Activated naive CD8-positive, alpha-beta T cell (primary cell): ENCODE data around the gene ABCC1.
"Not testable (repeated sequence)": the region's sequence is repeated elsewhere in the genome, so short reads cannot be mapped to it uniquely, and the experiment has no call there.

Experiments used
- H3K27ac Mint-ChIP-seq: one replicate; pipeline ENCODE4 v1.8.0; 2021; ENCODE audit warnings: mixed read lengths
- H3K27me3 Mint-ChIP-seq: one replicate; pipeline ENCODE4 v1.8.0; 2021; ENCODE audit warnings: mixed read lengths
- H3K36me3 Mint-ChIP-seq: one replicate; pipeline ENCODE4 v1.8.0; 2021; ENCODE audit warnings: mixed read lengths
- H3K4me1 Mint-ChIP-seq: one replicate; pipeline ENCODE4 v1.8.0; 2021; ENCODE audit warnings: low read depth, mixed read lengths
- H3K4me3 Mint-ChIP-seq: one replicate; pipeline ENCODE4 v1.8.0; 2021; ENCODE audit warnings: mild to moderate bottlenecking, mixed read lengths
- H3K9me3 Mint-ChIP-seq: one replicate; pipeline ENCODE4 v1.8.0; 2021; ENCODE audit warnings: low read depth, mixed read lengths

Gene ABCC1

GRCh38 chr16:15928261-15929104, 20.9 kb upstream of the ABCC1 start:
- Mint-ChIP-seq H3K9me3 (no peaks in the 10 kb centered on the region), H3K27ac (no peak overlapping the region), H3K36me3 (no peaks in the 10 kb centered on the region), H3K4me3 (no peak overlapping the region), H3K4me1 (no peaks in the 10 kb centered on the region), H3K27me3 (no peaks in the 10 kb centered on the region)

GRCh38 chr16:15932939-15933338, 16.5 kb upstream of the ABCC1 start:
- Mint-ChIP-seq H3K27ac (no peak overlapping the region), H3K9me3 (no peaks in the 10 kb centered on the region), H3K4me1 (no peaks in the 10 kb centered on the region), H3K27me3 (no peaks in the 10 kb centered on the region), H3K4me3 (no peak overlapping the region), H3K36me3 (no peaks in the 10 kb centered on the region)

- Mint-ChIP-seq H3K36me3 (no peaks in the 10 kb centered on the region), H3K9me3 (no peaks in the 10 kb centered on the region), H3K27me3 (no peaks in the 10 kb centered on the region), H3K4me1 (no peaks in the 10 kb centered on the region), H3K27ac (no peak overlapping the region), H3K4me3 (no peak overlapping the region)
Measured at GRCh38 chr16:15933781-15934180, 15.6 kb upstream of the ABCC1 start.

GRCh38 chr16:15934991-15935390, 14.4 kb upstream of the ABCC1 start:
- Mint-ChIP-seq H3K9me3 (no peaks in the 10 kb centered on the region), H3K4me1 (no peaks in the 10 kb centered on the region), H3K27me3 (no peaks in the 10 kb centered on the region), H3K27ac (no peak overlapping the region), H3K36me3 (no peaks in the 10 kb centered on the region), H3K4me3 (no peak overlapping the region)

GRCh38 chr16:15936809-15937208, 12.6 kb upstream of the ABCC1 start:
- H3K36me3 Mint-ChIP-seq, H3K4me1 Mint-ChIP-seq, H3K27ac Mint-ChIP-seq, H3K4me3 Mint-ChIP-seq, H3K27me3 Mint-ChIP-seq, H3K9me3 Mint-ChIP-seq: not testable (repeated sequence)

- Mint-ChIP-seq H3K4me1 (peaks cover 16% of the 10 kb centered on the region), H3K36me3 (no peaks in the 10 kb centered on the region), H3K27ac (no peak overlapping the region), H3K27me3 (no peaks in the 10 kb centered on the region), H3K4me3 (no peak overlapping the region), H3K9me3 (no peaks in the 10 kb centered on the region)
Measured at GRCh38 chr16:15942931-15943690, 6.3 kb upstream of the ABCC1 start.

GRCh38 chr16:15946257-15947044, 3.0 kb upstream of the ABCC1 start:
- Mint-ChIP-seq H3K27me3 (no peaks in the 10 kb centered on the region), H3K36me3 (peaks cover 3% of the 10 kb centered on the region), H3K27ac (peak overlapping the region; percentile 51)

GRCh38 chr16:15947983-15948509, 1.4 kb upstream of the ABCC1 start:
- Mint-ChIP-seq H3K4me1 (peaks cover 36% of the 10 kb centered on the region), H3K4me3 (no peak overlapping the region), H3K27ac (peak overlapping the region; percentile 10), H3K9me3 (no peaks in the 10 kb centered on the region), H3K36me3 (peaks cover 3% of the 10 kb centered on the region), H3K27me3 (no peaks in the 10 kb centered on the region)

More at GRCh38 chr16:15946257-15947044, 3.0 kb upstream of the ABCC1 start:
- no peaks in the 10 kb centered on the region for H3K9me3 Mint-ChIP-seq
- peaks cover 24% of the 10 kb centered on the region for H3K4me1 Mint-ChIP-seq
- no peak overlapping the region for H3K4me3 Mint-ChIP-seq

- H3K9me3 Mint-ChIP-seq, result no peaks in the 10 kb centered on the region
- H3K4me1 Mint-ChIP-seq, result peaks cover 43% of the 10 kb centered on the region
- H3K4me3 Mint-ChIP-seq, result peak overlapping the region; percentile 88
- peaks cover 3% of the 10 kb centered on the region for H3K36me3 Mint-ChIP-seq
- H3K27me3 Mint-ChIP-seq, result no peaks in the 10 kb centered on the region
- H3K27ac Mint-ChIP-seq, result peak overlapping the region; percentile 94
Measured at GRCh38 chr16:15948532-15949209, 745 bp upstream of the ABCC1 start.

GRCh38 chr16:15950161-15950854, 892 bp downstream of the ABCC1 start:
- Mint-ChIP-seq H3K9me3 (no peaks in the 10 kb centered on the region), H3K4me3 (peak overlapping the region; percentile 99), H3K27me3 (no peaks in the 10 kb centered on the region), H3K36me3 (peaks cover 6% of the 10 kb centered on the region), H3K27ac (peak overlapping the region; percentile 100), H3K4me1 (peaks cover 50% of the 10 kb centered on the region)

GRCh38 chr16:15950869-15951268, 1.5 kb downstream of the ABCC1 start:
- Mint-ChIP-seq H3K36me3 (peaks cover 9% of the 10 kb centered on the region), H3K9me3 (no peaks in the 10 kb centered on the region), H3K4me1 (peaks cover 52% of the 10 kb centered on the region), H3K27me3 (no peaks in the 10 kb centered on the region), H3K27ac (peak overlapping the region; percentile 100), H3K4me3 (peak overlapping the region; percentile 99)

- no peaks in the 10 kb centered on the region for H3K27me3 Mint-ChIP-seq
- peak overlapping the region; percentile 99 for H3K4me3 Mint-ChIP-seq
- H3K27ac Mint-ChIP-seq, result peak overlapping the region; percentile 100
- H3K9me3 Mint-ChIP-seq, result no peaks in the 10 kb centered on the region
- peaks cover 55% of the 10 kb centered on the region for H3K4me1 Mint-ChIP-seq
- peaks cover 9% of the 10 kb centered on the region for H3K36me3 Mint-ChIP-seq
Measured at GRCh38 chr16:15951852-15952251, 2.4 kb downstream of the ABCC1 start.

GRCh38 chr16:15952265-15952711, 2.9 kb downstream of the ABCC1 start:
- no peaks in the 10 kb centered on the region for H3K27me3 Mint-ChIP-seq
- H3K36me3 Mint-ChIP-seq, result peaks cover 9% of the 10 kb centered on the region
- peak overlapping the region; percentile 99 for H3K4me3 Mint-ChIP-seq
- H3K9me3 Mint-ChIP-seq, result no peaks in the 10 kb centered on the region
- peak overlapping the region; percentile 100 for H3K27ac Mint-ChIP-seq
- peaks cover 59% of the 10 kb centered on the region for H3K4me1 Mint-ChIP-seq

GRCh38 chr16:15953477-15953876, 4.1 kb downstream of the ABCC1 start:
- Mint-ChIP-seq H3K4me3 (peak overlapping the region; percentile 48), H3K4me1 (peaks cover 64% of the 10 kb centered on the region), H3K36me3 (peaks cover 9% of the 10 kb centered on the region), H3K27me3 (no peaks in the 10 kb centered on the region), H3K9me3 (no peaks in the 10 kb centered on the region), H3K27ac (peak overlapping the region; percentile 81)
